Loucy (cell line): ENCODE results near the gene PRR15.

Experiments
- H2AFZ ChIP-seq: fragments of 200-600 bp; sonication (generic); 2 replicates; pipeline ENCODE4 v1.6.0; 2016; ENCODE audit warnings: antibody characterized with exemption, mild to moderate bottlenecking, low read length, moderate library complexity
- H3F3A ChIP-seq: fragments of 200-600 bp; 2 replicates; pipeline ENCODE4 v1.6.0; 2016; ENCODE audit warnings: antibody characterized with exemption, low read depth, mild to moderate bottlenecking
- H3K27me3 ChIP-seq: fragments of 200-600 bp; sonication (generic); 2 replicates; pipeline ENCODE4 v1.6.1; 2014; ENCODE audit warnings: low read length, mild to moderate bottlenecking; ENCODE audit not compliant: insufficient read depth, poor library complexity, severe bottlenecking
- H3K36me3 ChIP-seq: fragments of 200-600 bp; sonication (generic); 2 replicates; pipeline ENCODE4 v1.6.1; 2016; ENCODE audit warnings: low read length; ENCODE audit not compliant: insufficient read depth
- H3K4me1 ChIP-seq: fragments of 200-600 bp; sonication (generic); 2 replicates; pipeline ENCODE4 v1.5.1; 2014; ENCODE audit warnings: low read length, mild to moderate bottlenecking; ENCODE audit not compliant: insufficient read depth, poor library complexity, severe bottlenecking
- H3K4me2 ChIP-seq: fragments of 200-600 bp; sonication (generic); 2 replicates; pipeline ENCODE4 v1.6.0; 2014; ENCODE audit warnings: antibody characterized with exemption, low read length, low read depth, mild to moderate bottlenecking; ENCODE audit not compliant: poor library complexity, severe bottlenecking
- H3K4me3 ChIP-seq: fragments of 200-600 bp; sonication (generic); 2 replicates; pipeline ENCODE4 v1.5.1; 2014; ENCODE audit warnings: low read length, mild to moderate bottlenecking, mixed read lengths; ENCODE audit not compliant: poor library complexity, severe bottlenecking
- H3K79me2 ChIP-seq: fragments of 200-600 bp; sonication (generic); 2 replicates; pipeline ENCODE4 v1.6.1; 2014; ENCODE audit warnings: low read length; ENCODE audit not compliant: insufficient read depth
- H3K9ac ChIP-seq: fragments of 200-600 bp; sonication (generic); 2 replicates; pipeline ENCODE4 v1.6.0; 2014; ENCODE audit warnings: mild to moderate bottlenecking, low read depth, low read length, moderate library complexity; ENCODE audit not compliant: poor library complexity, severe bottlenecking
- H3K9me2 ChIP-seq: fragments of 200-600 bp; sonication (generic); replicated peaks from 2 replicates; pipeline ENCODE4 v1.6.1; 2016; ENCODE audit warnings: low read depth, low read length, mixed read lengths
- H3K9me3 ChIP-seq: fragments of 200-600 bp; sonication (generic); 2 replicates; pipeline ENCODE4 v1.6.1; 2014; ENCODE audit warnings: mild to moderate bottlenecking, antibody characterized with exemption, low read length, low read depth; ENCODE audit not compliant: insufficient read depth
- H4K20me1 ChIP-seq: fragments of 200-600 bp; sonication (generic); 2 replicates; pipeline ENCODE4 v1.6.0; 2014; ENCODE audit warnings: antibody characterized with exemption, low read length, mild to moderate bottlenecking; ENCODE audit not compliant: insufficient read depth, poor library complexity, severe bottlenecking
- EZH2phosphoT487 ChIP-seq: fragments of 200-600 bp; IDR thresholded peaks from 2 replicates; pipeline ENCODE4 v1.6.1; 2018; ENCODE audit warnings: antibody characterized with exemption, mild to moderate bottlenecking, moderate library complexity, borderline replicate concordance
- TF ChIP-seq, protein P1 (sequence below): fragments of 200-600 bp; sonication (generic); conservative IDR thresholded peaks from 2 replicates; pipeline ENCODE4 v1.5.1; 2014; ENCODE audit warnings: mild to moderate bottlenecking, antibody characterized with exemption, low read length

PRR15 gene

DNA sequence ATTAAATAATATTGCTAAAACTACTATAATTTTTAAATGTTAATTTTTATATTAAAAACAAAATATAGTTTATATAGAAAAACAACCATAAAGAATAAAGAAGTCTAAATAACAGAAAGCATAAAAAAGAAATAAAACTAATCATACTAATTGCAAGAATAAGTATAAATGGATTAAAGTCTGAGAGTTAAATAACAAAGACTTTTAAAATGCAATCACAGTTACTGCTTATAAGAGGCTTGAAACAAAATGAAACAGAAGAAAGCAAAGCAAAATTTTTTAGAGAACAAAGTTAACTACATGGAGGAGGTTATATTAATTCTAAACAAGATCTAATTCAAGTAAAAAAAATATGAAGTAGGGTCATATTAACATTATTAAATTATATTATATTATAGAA is 41.1 kb downstream of the PRR15 start:
- Histone ChIP-seq H3K4me2 (no peak overlapping the region), H3K79me2 (no peaks in the 10 kb centered on the region), H3K9ac (no peak overlapping the region), H3F3A (no peaks in the 10 kb centered on the region), H3K4me3 (no peak overlapping the region), H3K27me3 (no peaks in the 10 kb centered on the region), H2AFZ (no peak overlapping the region), H4K20me1 (no peaks in the 10 kb centered on the region), H3K4me1 (peaks cover 4% of the 10 kb centered on the region), H3K9me2 (no peaks in the 10 kb centered on the region), H3K9me3 (no peaks in the 10 kb centered on the region), H3K36me3 (no peaks in the 10 kb centered on the region)
- TF ChIP-seq, protein P1, sequence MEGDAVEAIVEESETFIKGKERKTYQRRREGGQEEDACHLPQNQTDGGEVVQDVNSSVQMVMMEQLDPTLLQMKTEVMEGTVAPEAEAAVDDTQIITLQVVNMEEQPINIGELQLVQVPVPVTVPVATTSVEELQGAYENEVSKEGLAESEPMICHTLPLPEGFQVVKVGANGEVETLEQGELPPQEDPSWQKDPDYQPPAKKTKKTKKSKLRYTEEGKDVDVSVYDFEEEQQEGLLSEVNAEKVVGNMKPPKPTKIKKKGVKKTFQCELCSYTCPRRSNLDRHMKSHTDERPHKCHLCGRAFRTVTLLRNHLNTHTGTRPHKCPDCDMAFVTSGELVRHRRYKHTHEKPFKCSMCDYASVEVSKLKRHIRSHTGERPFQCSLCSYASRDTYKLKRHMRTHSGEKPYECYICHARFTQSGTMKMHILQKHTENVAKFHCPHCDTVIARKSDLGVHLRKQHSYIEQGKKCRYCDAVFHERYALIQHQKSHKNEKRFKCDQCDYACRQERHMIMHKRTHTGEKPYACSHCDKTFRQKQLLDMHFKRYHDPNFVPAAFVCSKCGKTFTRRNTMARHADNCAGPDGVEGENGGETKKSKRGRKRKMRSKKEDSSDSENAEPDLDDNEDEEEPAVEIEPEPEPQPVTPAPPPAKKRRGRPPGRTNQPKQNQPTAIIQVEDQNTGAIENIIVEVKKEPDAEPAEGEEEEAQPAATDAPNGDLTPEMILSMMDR: no peak
- TF ChIP-seq EZH2phosphoT487: no peak

DNA sequence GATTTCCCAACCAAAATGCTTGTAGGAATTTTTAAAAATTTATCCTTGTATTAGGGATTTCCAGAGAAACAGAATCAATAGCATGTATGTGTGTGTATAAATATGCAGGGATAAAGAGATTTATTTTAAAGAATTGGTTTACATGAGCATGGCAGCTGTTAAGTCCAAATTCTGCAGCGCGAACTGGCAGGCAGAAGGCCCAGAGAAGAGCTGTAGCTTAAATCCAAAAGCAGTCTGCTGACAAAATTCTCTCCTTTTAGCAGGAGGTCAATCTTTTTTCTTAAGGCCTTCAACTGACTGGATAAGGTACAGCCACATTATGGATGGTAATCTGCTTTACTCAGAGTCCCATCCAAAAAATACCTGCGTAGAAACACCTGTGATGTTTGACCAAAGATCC is 42.0 kb downstream of the PRR15 start:
- no peaks in the 10 kb centered on the region for H3K36me3 ChIP-seq
- no peak overlapping the region for H3K4me3 ChIP-seq
- H3F3A ChIP-seq: no peaks in the 10 kb centered on the region
- no peaks in the 10 kb centered on the region for H3K9me3 ChIP-seq
- TF ChIP-seq EZH2phosphoT487: no peak
- TF ChIP-seq, protein P1: no peak
- H3K9ac ChIP-seq: no peak overlapping the region
- H3K79me2 ChIP-seq: no peaks in the 10 kb centered on the region
- H3K9me2 ChIP-seq: no peaks in the 10 kb centered on the region
- H2AFZ ChIP-seq: no peak overlapping the region
- H3K4me1 ChIP-seq: peaks cover 4% of the 10 kb centered on the region
- H3K27me3 ChIP-seq: no peaks in the 10 kb centered on the region
- no peaks in the 10 kb centered on the region for H4K20me1 ChIP-seq
- no peak overlapping the region for H3K4me2 ChIP-seq

DNA sequence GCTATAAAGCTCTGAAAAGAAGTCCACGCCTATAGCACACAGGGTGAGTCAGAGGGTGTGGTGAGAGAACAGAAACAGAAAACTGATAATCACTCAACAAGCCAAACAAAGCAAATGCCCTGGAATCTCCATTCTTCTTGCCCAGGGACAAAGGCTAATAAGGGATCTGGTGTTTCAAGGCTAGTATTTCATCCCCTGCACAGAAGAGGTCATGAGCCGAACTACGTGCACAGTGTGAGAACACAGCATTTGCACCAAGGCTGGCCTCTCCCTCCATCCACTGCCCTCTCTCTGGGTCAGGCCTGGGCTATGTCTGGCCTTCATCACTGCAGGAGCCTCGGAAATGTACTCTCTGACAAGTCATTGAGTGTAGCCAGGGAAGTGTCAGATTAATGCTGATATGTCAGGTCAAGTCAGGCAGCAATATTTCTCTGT is 42.7 kb downstream of the PRR15 start:
- Histone ChIP-seq H3K27me3 (no peaks in the 10 kb centered on the region), H3K9me3 (no peaks in the 10 kb centered on the region), H3K9me2 (no peaks in the 10 kb centered on the region), H3K4me3 (no peak overlapping the region), H3K9ac (no peak overlapping the region), H4K20me1 (no peaks in the 10 kb centered on the region), H3F3A (no peaks in the 10 kb centered on the region), H3K36me3 (no peaks in the 10 kb centered on the region), H3K4me2 (no peak overlapping the region), H2AFZ (no peak overlapping the region), H3K79me2 (no peaks in the 10 kb centered on the region), H3K4me1 (peaks cover 4% of the 10 kb centered on the region)
- no peak for TF ChIP-seq EZH2phosphoT487
- TF ChIP-seq, protein P1: no peak
